Tibial nerve (tissue), 4 donors: ENCODE data around the gene AMIGO3. TPM values are rescaled to one million over a fixed set of nuclear protein-coding genes. Genes with fewer than 3 reads are reported as not detected.
A peak's percentile ranks its signal among the peaks of the same experiment; 100 is the strongest.

Experiments
- DNase-seq, 2 donors: peaks; one replicate each; pipeline ENCODE4 v3.0.0-alpha.2; 2019; ENCODE audit warnings: low spot score in 2 of 2
- H3K27ac ChIP-seq, 4 donors: fragments of 200-600 bp; sonication (generic) in 3 of 4; one replicate each; pipeline ENCODE4 v1.5.1; 2017 to 2019; ENCODE audit warnings: mild to moderate bottlenecking in 1 of 4
- H3K27me3 ChIP-seq, 2 donors: fragments of 200-600 bp; sonication (generic) in 1 of 2; one replicate each; pipeline versions ENCODE4 v1.5.1 to v1.6.0; 2017 to 2019
- H3K36me3 ChIP-seq, 3 donors: fragments of 200-600 bp; sonication (generic); one replicate each; pipeline ENCODE4 v1.5.1; 2018 to 2019
- H3K4me1 ChIP-seq, 4 donors: fragments of 200-600 bp; sonication (generic) in 3 of 4; one replicate each; pipeline ENCODE4 v1.5.1; 2017 to 2019
- H3K4me3 ChIP-seq, 4 donors: fragments of 200-600 bp; sonication (generic) in 3 of 4; one replicate each; pipeline ENCODE4 v1.5.1; 2017 to 2019; ENCODE audit warnings: mild to moderate bottlenecking in 1 of 4, moderate library complexity in 1 of 4
- H3K9me3 ChIP-seq, 4 donors: fragments of 200-600 bp; sonication (generic) in 3 of 4; one replicate each; pipeline ENCODE4 v1.5.1; 2017 to 2019
- EP300 ChIP-seq, 2 donors: sonication (generic); formaldehyde crosslinking; IDR thresholded peaks; one replicate each; pipeline ENCODE4 v1.6.1; 2017; ENCODE audit warnings: antibody characterized with exemption in 2 of 2, mild to moderate bottlenecking in 1 of 2
- POLR2A ChIP-seq, 2 donors: fragments of 450-650 bp; IDR thresholded peaks; one replicate each; pipeline ENCODE4 v1.6.1; 2017; ENCODE audit warnings: antibody characterized with exemption in 2 of 2, mild to moderate bottlenecking in 2 of 2, moderate library complexity in 2 of 2
- WGBS, 2 donors: methylation state at CpG; one replicate each; pipeline ENCODE4 v1.1.5; 2018; 5-methylcytosine and 5-hydroxymethylcytosine counted together
- total RNA-seq, 4 donors: library from RNA; depleted of rRNA; stranded (reverse); fragments of >200 nt; gene quantifications; one replicate each; pipeline ENCODE4 v1.1.0, GENCODE V29; 2016
- TF ChIP-seq, protein P1 (sequence below), 5 experiments: fragments of 200-600 bp in 3 of 5; fragments of 450-650 bp in 2 of 5; sonication (generic) in 3 of 5; IDR thresholded peaks; one replicate each; pipeline ENCODE4 v1.5.1; 2016 to 2019; ENCODE audit warnings: antibody characterized with exemption in 5 of 5, mild to moderate bottlenecking in 3 of 5, moderate library complexity in 2 of 5

The AMIGO3 gene, protein sequence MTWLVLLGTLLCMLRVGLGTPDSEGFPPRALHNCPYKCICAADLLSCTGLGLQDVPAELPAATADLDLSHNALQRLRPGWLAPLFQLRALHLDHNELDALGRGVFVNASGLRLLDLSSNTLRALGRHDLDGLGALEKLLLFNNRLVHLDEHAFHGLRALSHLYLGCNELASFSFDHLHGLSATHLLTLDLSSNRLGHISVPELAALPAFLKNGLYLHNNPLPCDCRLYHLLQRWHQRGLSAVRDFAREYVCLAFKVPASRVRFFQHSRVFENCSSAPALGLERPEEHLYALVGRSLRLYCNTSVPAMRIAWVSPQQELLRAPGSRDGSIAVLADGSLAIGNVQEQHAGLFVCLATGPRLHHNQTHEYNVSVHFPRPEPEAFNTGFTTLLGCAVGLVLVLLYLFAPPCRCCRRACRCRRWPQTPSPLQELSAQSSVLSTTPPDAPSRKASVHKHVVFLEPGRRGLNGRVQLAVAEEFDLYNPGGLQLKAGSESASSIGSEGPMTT
- total RNA-seq: 1 to 10 TPM in 2 of 4 donors, not detected in 2; 2.1 to 4.2 TPM

DNA sequence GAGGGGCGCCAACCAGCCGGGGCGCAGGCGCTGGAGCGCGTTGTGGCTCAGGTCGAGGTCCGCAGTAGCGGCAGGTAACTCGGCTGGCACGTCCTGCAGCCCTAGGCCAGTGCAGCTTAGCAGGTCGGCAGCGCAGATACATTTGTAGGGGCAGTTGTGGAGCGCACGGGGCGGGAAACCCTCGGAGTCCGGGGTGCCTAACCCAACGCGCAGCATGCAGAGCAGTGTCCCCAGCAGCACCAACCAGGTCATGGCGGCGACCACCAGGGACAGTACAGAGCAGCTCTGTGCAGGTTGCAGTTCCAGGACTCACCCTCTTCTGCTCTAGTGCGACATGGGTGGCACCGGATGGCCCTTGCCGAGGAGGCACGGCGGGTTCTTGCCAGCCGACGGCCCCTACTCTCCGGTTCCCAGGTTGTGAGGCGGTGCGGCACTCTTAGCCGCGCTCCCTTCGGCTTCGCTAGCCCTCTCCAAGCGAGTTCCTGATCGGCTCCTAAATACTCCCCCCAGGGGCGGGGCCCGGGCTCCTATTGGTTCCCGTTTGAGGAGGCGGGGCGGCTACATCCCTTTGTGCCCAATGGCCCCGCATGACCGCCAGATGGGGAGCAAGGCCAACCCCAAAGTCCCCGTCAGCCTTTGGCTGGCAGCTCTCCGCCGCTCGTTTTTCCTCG is at the start of gene AMIGO3:
TSS of gene AMIGO3 (minus strand) at position 471 of the 671 bp plus-strand sequence. CDS start at position 252, 219 bp downstream.
- peak within 1 kb of the TSS in 3 of 4 donors; percentile 69 to 84 (median 75) for H3K27ac ChIP-seq
- WGBS, 2 donors: 1 to 3% methylated on average over 22 to 33 of the region's 50 CpGs
- peak within 1 kb of the TSS; percentile 22 to 70 (median 56) for H3K4me3 ChIP-seq
- H3K4me1 ChIP-seq: peaks cover 0 to 43% (median 21%) of the 10 kb centered on the region in 4 donors
- H3K27me3 ChIP-seq: no peaks in the 10 kb centered on the region
- H3K36me3 ChIP-seq: peaks cover 0 to 58% (median 0%) of the 10 kb centered on the region in 3 donors
- TF ChIP-seq, protein P1, sequence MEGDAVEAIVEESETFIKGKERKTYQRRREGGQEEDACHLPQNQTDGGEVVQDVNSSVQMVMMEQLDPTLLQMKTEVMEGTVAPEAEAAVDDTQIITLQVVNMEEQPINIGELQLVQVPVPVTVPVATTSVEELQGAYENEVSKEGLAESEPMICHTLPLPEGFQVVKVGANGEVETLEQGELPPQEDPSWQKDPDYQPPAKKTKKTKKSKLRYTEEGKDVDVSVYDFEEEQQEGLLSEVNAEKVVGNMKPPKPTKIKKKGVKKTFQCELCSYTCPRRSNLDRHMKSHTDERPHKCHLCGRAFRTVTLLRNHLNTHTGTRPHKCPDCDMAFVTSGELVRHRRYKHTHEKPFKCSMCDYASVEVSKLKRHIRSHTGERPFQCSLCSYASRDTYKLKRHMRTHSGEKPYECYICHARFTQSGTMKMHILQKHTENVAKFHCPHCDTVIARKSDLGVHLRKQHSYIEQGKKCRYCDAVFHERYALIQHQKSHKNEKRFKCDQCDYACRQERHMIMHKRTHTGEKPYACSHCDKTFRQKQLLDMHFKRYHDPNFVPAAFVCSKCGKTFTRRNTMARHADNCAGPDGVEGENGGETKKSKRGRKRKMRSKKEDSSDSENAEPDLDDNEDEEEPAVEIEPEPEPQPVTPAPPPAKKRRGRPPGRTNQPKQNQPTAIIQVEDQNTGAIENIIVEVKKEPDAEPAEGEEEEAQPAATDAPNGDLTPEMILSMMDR (IDR thresholded peaks at IDR 0.05): peak; percentile 13 to 90 (median 55)
- TF ChIP-seq POLR2A (IDR thresholded peaks at IDR 0.05) (peak in 1 of 2 donors; percentile 86), EP300 (IDR thresholded peaks at IDR 0.05) (peak; percentile 73 to 90)
- peak; percentile 96 to 97 for DNase-seq
- H3K9me3 ChIP-seq: no peaks in the 10 kb centered on the region

DNA sequence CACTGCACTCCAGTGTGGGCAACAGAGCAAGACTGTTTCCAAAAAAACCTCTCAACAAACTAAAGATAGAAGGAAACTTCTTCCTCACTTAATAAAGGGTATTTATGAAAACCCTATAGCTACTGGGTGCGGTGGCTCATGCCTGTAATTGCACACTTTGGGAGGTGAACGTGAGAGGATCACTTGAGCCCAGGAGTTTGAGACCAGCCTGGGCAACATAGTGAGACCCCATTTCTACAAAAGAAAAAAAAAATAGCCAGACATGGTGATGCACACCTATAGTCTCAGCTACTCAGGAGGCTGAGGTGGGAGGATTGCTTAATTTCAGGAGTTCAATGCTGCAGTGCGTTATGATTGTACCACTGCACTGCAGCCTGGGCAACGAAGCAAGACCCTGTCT is 44.5 kb upstream of the AMIGO3 start:
- no peak overlapping the region for H3K27ac ChIP-seq
- H3K36me3 ChIP-seq: peaks cover 0 to 15% (median 0%) of the 10 kb centered on the region in 3 donors
- no peak for DNase-seq
- TF ChIP-seq EP300 (IDR thresholded peaks at IDR 0.05): no peak
- 95 to 98% methylated on average over 4 of the region's 4 CpGs for WGBS, 2 donors
- H3K4me1 ChIP-seq: peaks cover 0 to 11% (median 0%) of the 10 kb centered on the region in 4 donors
- H3K9me3 ChIP-seq: no peaks in the 10 kb centered on the region
- no peaks in the 10 kb centered on the region for H3K27me3 ChIP-seq
- no peak overlapping the region for H3K4me3 ChIP-seq

GRCh38 chr3:49761661-49762060 is 42.2 kb upstream of the AMIGO3 start:
- WGBS, 2 donors: 91 to 97% methylated on average over 3 of the region's 3 CpGs

GRCh38 chr3:49759226-49759625 is 39.7 kb upstream of the AMIGO3 start:
- Histone ChIP-seq H3K36me3 (peaks cover 0 to 4% (median 0%) of the 10 kb centered on the region in 3 donors), H3K27ac (no peak overlapping the region), H3K27me3 (no peaks in the 10 kb centered on the region), H3K9me3 (no peaks in the 10 kb centered on the region), H3K4me1 (peaks cover 0 to 50% (median 2%) of the 10 kb centered on the region in 4 donors), H3K4me3 (no peak overlapping the region)
- TF ChIP-seq POLR2A (IDR thresholded peaks at IDR 0.05): no peak
- TF ChIP-seq EP300 (IDR thresholded peaks at IDR 0.05): no peak
- TF ChIP-seq, protein P1 (IDR thresholded peaks at IDR 0.05): no peak
- DNase-seq: no peak
- WGBS, 2 donors: 20 to 35% methylated on average over 1 of the region's 1 CpG

More at GRCh38 chr3:49761661-49762060, 42.2 kb upstream of the AMIGO3 start:
- H3K36me3 ChIP-seq: peaks cover 0 to 15% (median 0%) of the 10 kb centered on the region in 3 donors
- no peak overlapping the region for H3K4me3 ChIP-seq
- H3K4me1 ChIP-seq: peaks cover 0 to 32% (median 0%) of the 10 kb centered on the region in 4 donors
- no peak overlapping the region for H3K27ac ChIP-seq
- H3K27me3 ChIP-seq: no peaks in the 10 kb centered on the region
- H3K9me3 ChIP-seq: no peaks in the 10 kb centered on the region
- no peak for TF ChIP-seq POLR2A (IDR thresholded peaks at IDR 0.05)
- TF ChIP-seq EP300 (IDR thresholded peaks at IDR 0.05): no peak
- TF ChIP-seq, protein P1 (IDR thresholded peaks at IDR 0.05): no peak
- DNase-seq: no peak

DNA sequence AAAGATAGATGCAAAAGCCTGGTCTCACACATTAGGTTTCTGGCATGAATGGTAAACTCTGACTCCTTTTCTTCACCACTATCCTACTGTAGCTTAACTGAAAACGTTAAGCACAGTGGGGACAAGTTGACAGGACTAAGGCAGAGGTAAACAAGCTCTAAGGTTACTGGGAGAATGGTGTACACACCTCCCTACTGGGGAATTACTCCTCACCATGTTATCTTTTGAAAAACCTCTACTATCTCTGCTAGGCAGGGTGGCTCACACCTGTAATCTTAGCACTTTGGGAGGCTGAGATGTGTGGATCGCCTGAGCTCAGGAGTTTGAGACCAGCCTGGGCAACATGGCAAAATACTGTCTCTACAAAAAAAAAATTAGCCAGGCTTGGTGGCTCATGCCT is 37.7 kb upstream of the AMIGO3 start:
- Histone ChIP-seq H3K9me3 (no peaks in the 10 kb centered on the region), H3K36me3 (no peaks in the 10 kb centered on the region), H3K4me1 (peaks cover 0 to 66% (median 7%) of the 10 kb centered on the region in 4 donors), H3K27ac (no peak overlapping the region), H3K27me3 (no peaks in the 10 kb centered on the region), H3K4me3 (no peak overlapping the region)
- DNase-seq: no peak
- 73 to 78% methylated on average over 2 of the region's 2 CpGs for WGBS, 2 donors
- TF ChIP-seq POLR2A (IDR thresholded peaks at IDR 0.05): no peak
- no peak for TF ChIP-seq EP300 (IDR thresholded peaks at IDR 0.05)
- TF ChIP-seq, protein P1 (IDR thresholded peaks at IDR 0.05): no peak
